SK-N-SH treated with all-trans-retinoic acid at 6 μM for 48 hours (cell line): ENCODE results near the gene CNTNAP2.

Experiments
- ATAC-seq: fragments of 200-7000 bp; cut with Tn5 transposase; 3 replicates; pipeline ENCODE4 v1.9.1; 2020; ENCODE audit warnings: mild to moderate bottlenecking, moderate library complexity
- ARNTL ChIP-seq: fragments of 450-650 bp; formaldehyde crosslinking; IDR thresholded peaks from 2 replicates; pipeline ENCODE4 v1.5.0; 2020; ENCODE audit warnings: low read depth, mild to moderate bottlenecking, moderate library complexity, borderline replicate concordance
- BACH2 ChIP-seq: fragments of 250-450 bp; sonication (Bioruptor Pico); IDR thresholded peaks from 2 replicates; pipeline ENCODE4 v1.9.0; 2021; ENCODE audit warnings: mild to moderate bottlenecking, borderline replicate concordance
- CSDC2 ChIP-seq: fragments of 250-450 bp; sonication (Bioruptor Pico); IDR thresholded peaks from 2 replicates; pipeline ENCODE4 v1.5.0; 2020; ENCODE audit warnings: mild to moderate bottlenecking, moderate library complexity
- ESRRG ChIP-seq: fragments of 250-450 bp; sonication (Bioruptor Pico); IDR thresholded peaks from 2 replicates; pipeline ENCODE4 v1.6.1; 2021; ENCODE audit warnings: mild to moderate bottlenecking
- GLIS3 ChIP-seq: fragments of 250-450 bp; sonication (Bioruptor Pico); IDR thresholded peaks from 2 replicates; pipeline ENCODE4 v1.5.0; 2020; ENCODE audit warnings: mild to moderate bottlenecking, moderate library complexity
- ISL1 ChIP-seq: fragments of 250-450 bp; sonication (Bioruptor Pico); IDR thresholded peaks from 2 replicates; pipeline ENCODE4 v2.1.2; 2022; ENCODE audit warnings: mild to moderate bottlenecking, moderate library complexity
- OSR1 ChIP-seq: fragments of 250-450 bp; sonication (Bioruptor Pico); IDR thresholded peaks from 2 replicates; pipeline ENCODE4 v1.8.0; 2022; ENCODE audit warnings: moderate library complexity, mild to moderate bottlenecking, inconsistent platforms
- PPARA ChIP-seq: fragments of 250-450 bp; sonication (Bioruptor Pico); IDR thresholded peaks from 2 replicates; pipeline ENCODE4 v1.5.0; 2020; ENCODE audit warnings: mild to moderate bottlenecking, borderline replicate concordance
- RARB ChIP-seq: fragments of 250-450 bp; sonication (Bioruptor Pico); IDR thresholded peaks from 2 replicates; pipeline ENCODE4 v1.8.0; 2021; ENCODE audit warnings: mild to moderate bottlenecking, moderate library complexity
- TCF4 ChIP-seq: fragments of 250-450 bp; sonication (Bioruptor Pico); IDR thresholded peaks from 2 replicates; pipeline ENCODE4 v1.8.0; 2021; ENCODE audit warnings: mild to moderate bottlenecking, moderate library complexity, borderline replicate concordance
- ZC3H10 ChIP-seq: fragments of 250-450 bp; sonication (Bioruptor Pico); IDR thresholded peaks from 2 replicates; pipeline ENCODE4 v1.5.1; 2021; ENCODE audit warnings: mild to moderate bottlenecking, moderate library complexity
- ZFP3 ChIP-seq: fragments of 250-450 bp; sonication (Bioruptor Pico); IDR thresholded peaks from 2 replicates; pipeline ENCODE4 v1.5.0; 2020; ENCODE audit warnings: mild to moderate bottlenecking, moderate library complexity
- ZFP30 ChIP-seq: fragments of 450-650 bp; formaldehyde crosslinking; IDR thresholded peaks from 2 replicates; pipeline ENCODE4 v1.5.0; 2022; ENCODE audit warnings: mild to moderate bottlenecking, moderate library complexity
- ZNF565 ChIP-seq: fragments of 450-650 bp; formaldehyde crosslinking; conservative IDR thresholded peaks from 2 replicates; pipeline ENCODE4 v1.5.0; 2020; ENCODE audit warnings: low read depth, mild to moderate bottlenecking, moderate library complexity
- ZNF70 ChIP-seq: fragments of 450-650 bp; formaldehyde crosslinking; IDR thresholded peaks from 2 replicates; pipeline ENCODE4 v1.5.0; 2020; ENCODE audit warnings: mild to moderate bottlenecking, moderate library complexity
- ZNF8 ChIP-seq: fragments of 450-650 bp; formaldehyde crosslinking; IDR thresholded peaks from 2 replicates; pipeline ENCODE4 v1.5.0; 2020; ENCODE audit warnings: mild to moderate bottlenecking, moderate library complexity
- TF ChIP-seq, protein P1 (sequence below): fragments of 250-450 bp; sonication (Bioruptor Pico); IDR thresholded peaks from 2 replicates; pipeline ENCODE4 v1.5.0; 2020; ENCODE audit warnings: mild to moderate bottlenecking, moderate library complexity
- TF ChIP-seq, protein P2 (sequence below): fragments of 250-450 bp; sonication (Bioruptor Pico); IDR thresholded peaks from 2 replicates; pipeline ENCODE4 v1.8.0; 2021; ENCODE audit warnings: low read depth, mild to moderate bottlenecking, moderate library complexity, borderline replicate concordance
- TF ChIP-seq, protein P3 (sequence below): fragments of 250-450 bp; sonication (Bioruptor Pico); IDR thresholded peaks from 2 replicates; pipeline ENCODE4 v1.5.1; 2021; ENCODE audit warnings: mild to moderate bottlenecking, moderate library complexity
- TF ChIP-seq, protein P4 (sequence below): fragments of 250-450 bp; sonication (Bioruptor Pico); IDR thresholded peaks from 2 replicates; pipeline ENCODE4 v1.5.1; 2020; ENCODE audit warnings: low read depth, mild to moderate bottlenecking, moderate library complexity

Gene CNTNAP2

DNA sequence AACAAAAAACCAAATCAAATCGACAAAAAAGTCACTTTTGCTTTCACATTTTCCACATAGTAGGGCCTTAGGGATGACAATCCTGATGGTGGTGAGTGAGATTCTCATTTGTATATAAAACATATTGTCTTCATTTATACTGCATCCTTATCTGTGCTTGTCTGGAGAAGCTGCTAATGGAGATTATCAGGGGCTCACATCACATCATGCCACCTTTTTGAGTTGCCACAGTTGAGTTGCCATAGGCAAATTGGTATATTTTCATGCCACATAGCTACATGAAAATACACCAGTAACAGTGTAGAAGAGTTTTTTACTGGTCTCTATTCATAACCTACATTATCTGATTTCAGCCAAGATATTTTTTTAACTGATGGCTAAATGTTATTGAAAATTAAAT, 85.3 kb downstream of the CNTNAP2 start:
- no peak for ATAC-seq
- TF ChIP-seq TCF4 (CRISPR knock-in tag): no peak
- TF ChIP-seq ISL1 (CRISPR knock-in tag): no peak
- TF ChIP-seq ZNF8 (CRISPR knock-in tag): 0 out of 2 replicates have a peak, but pooled peaks have one; percentile 31

DNA sequence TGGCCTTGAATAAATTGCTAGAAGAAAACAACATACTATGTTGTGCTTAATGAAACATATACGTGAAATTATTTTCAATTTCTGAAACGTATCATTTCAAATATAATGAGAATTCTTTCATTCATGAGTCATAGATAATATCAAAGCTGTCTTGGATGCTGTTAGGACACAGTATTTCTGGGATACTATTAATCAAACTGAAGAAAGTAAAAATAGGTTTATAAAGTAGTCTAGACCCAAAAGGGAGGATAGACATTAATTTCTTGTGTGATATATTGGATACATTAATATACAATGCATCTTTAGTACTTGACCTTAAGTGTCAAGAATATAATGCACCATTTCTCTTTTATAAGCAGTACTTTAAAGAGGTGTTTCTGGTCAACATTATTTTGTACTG, 89.7 kb downstream of the CNTNAP2 start:
- no peak for TF ChIP-seq OSR1 (CRISPR knock-in tag)
- TF ChIP-seq ZNF70 (CRISPR knock-in tag): no peak
- TF ChIP-seq ZFP3 (CRISPR knock-in tag): no peak
- no peak for TF ChIP-seq ISL1 (CRISPR knock-in tag)
- no peak for TF ChIP-seq RARB (CRISPR knock-in tag)
- TF ChIP-seq ZC3H10 (CRISPR knock-in tag): no peak
- no peak for TF ChIP-seq CSDC2 (CRISPR knock-in tag)
- no peak for TF ChIP-seq ZNF565 (CRISPR knock-in tag)
- no peak for TF ChIP-seq ESRRG (CRISPR knock-in tag)
- TF ChIP-seq ZNF8 (CRISPR knock-in tag): no peak
- TF ChIP-seq ZFP30 (CRISPR knock-in tag): no peak
- TF ChIP-seq GLIS3 (CRISPR knock-in tag): no peak
- no peak for TF ChIP-seq ARNTL (CRISPR knock-in tag)
- TF ChIP-seq PPARA (CRISPR knock-in tag): no peak
- ATAC-seq: no peak

DNA sequence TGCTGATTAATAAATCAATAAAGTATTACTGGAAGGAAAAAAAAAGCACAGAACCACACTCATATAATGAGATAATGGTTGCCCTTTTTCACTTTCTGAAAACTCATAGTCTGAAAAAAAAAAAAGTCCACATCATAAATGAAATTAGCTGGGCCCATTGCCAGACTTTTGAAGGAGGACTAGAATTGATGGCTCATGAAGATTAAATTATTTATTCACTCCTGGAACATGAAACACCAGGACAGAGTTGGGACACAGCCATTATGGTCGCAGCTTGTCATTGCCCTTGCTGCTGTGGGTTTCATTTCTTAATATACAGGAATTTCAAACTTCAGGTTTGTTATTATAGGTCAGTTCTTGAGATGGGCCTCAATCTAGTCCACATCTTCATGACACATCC, 91.9 kb downstream of the CNTNAP2 start:
- TF ChIP-seq ESRRG (CRISPR knock-in tag) (no peak), ISL1 (CRISPR knock-in tag) (peak; percentile 48)
- TF ChIP-seq, protein P1, sequence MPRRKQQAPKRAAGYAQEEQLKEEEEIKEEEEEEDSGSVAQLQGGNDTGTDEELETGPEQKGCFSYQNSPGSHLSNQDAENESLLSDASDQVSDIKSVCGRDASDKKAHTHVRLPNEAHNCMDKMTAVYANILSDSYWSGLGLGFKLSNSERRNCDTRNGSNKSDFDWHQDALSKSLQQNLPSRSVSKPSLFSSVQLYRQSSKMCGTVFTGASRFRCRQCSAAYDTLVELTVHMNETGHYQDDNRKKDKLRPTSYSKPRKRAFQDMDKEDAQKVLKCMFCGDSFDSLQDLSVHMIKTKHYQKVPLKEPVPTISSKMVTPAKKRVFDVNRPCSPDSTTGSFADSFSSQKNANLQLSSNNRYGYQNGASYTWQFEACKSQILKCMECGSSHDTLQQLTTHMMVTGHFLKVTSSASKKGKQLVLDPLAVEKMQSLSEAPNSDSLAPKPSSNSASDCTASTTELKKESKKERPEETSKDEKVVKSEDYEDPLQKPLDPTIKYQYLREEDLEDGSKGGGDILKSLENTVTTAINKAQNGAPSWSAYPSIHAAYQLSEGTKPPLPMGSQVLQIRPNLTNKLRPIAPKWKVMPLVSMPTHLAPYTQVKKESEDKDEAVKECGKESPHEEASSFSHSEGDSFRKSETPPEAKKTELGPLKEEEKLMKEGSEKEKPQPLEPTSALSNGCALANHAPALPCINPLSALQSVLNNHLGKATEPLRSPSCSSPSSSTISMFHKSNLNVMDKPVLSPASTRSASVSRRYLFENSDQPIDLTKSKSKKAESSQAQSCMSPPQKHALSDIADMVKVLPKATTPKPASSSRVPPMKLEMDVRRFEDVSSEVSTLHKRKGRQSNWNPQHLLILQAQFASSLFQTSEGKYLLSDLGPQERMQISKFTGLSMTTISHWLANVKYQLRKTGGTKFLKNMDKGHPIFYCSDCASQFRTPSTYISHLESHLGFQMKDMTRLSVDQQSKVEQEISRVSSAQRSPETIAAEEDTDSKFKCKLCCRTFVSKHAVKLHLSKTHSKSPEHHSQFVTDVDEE (CRISPR knock-in tag): peak; percentile 50; the same call in 1 of the 2 replicates
- no peak for ATAC-seq

DNA sequence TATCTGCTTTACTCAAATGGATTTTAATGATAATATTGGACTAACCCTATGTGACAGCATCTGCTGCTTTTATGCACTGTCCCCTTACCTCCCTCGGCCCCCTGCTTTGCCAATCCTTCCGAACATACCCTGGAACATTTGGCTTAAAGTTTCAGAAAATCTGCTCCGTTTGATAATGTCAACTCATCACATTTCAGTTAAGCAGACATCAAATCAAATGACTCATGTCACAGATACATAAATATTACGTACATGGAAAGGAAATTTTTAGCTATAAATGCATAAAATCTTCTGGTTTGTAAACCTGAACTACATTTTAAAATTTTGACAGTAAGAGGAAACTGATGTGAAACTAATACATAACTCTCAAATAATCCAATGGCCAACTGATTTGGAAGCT, 98.2 kb downstream of the CNTNAP2 start:
- no peak for ATAC-seq

DNA sequence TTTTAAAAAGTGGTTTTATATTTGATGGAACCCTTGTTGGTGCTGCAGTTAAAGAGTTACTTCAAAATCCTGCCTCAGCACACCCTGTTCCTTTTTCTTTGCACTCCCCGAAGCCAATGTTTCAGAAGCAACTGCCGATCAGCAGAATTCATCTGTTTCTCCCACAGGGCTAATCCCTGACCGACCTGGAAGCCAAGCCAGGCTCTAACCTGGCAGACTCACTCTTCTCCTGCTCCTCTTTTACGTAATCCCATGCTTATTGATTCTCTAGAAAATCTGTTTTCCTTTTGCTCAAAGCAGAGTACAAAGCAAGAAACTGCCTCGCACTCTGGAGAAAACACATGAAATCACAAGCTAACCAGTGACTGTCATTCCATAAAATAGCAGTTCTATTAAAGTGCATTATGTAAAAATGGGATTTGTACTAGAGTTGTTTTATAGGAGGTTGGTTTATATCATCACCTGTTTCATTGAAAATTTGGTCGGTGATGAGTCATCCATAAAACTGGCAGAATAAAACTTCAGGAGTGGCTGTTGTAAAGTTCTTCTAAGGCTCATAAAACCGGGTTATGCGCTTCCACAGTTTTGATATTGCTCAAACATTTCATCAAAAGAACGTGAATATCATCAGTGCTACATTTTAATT, 99.9 kb downstream of the CNTNAP2 start:
- ATAC-seq: no peak
- TF ChIP-seq ZNF8 (CRISPR knock-in tag) (no peak), RARB (CRISPR knock-in tag) (no peak), BACH2 (CRISPR knock-in tag) (no peak), ZFP30 (CRISPR knock-in tag) (no peak), ZC3H10 (CRISPR knock-in tag) (no peak)
- TF ChIP-seq, protein P1 (CRISPR knock-in tag): no peak
- TF ChIP-seq, protein P2, sequence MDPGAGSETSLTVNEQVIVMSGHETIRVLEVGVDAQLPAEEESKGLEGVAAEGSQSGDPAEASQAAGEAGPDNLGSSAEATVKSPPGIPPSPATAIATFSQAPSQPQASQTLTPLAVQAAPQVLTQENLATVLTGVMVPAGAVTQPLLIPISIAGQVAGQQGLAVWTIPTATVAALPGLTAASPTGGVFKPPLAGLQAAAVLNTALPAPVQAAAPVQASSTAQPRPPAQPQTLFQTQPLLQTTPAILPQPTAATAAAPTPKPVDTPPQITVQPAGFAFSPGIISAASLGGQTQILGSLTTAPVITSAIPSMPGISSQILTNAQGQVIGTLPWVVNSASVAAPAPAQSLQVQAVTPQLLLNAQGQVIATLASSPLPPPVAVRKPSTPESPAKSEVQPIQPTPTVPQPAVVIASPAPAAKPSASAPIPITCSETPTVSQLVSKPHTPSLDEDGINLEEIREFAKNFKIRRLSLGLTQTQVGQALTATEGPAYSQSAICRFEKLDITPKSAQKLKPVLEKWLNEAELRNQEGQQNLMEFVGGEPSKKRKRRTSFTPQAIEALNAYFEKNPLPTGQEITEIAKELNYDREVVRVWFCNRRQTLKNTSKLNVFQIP (CRISPR knock-in tag): no peak
- TF ChIP-seq, protein P3, sequence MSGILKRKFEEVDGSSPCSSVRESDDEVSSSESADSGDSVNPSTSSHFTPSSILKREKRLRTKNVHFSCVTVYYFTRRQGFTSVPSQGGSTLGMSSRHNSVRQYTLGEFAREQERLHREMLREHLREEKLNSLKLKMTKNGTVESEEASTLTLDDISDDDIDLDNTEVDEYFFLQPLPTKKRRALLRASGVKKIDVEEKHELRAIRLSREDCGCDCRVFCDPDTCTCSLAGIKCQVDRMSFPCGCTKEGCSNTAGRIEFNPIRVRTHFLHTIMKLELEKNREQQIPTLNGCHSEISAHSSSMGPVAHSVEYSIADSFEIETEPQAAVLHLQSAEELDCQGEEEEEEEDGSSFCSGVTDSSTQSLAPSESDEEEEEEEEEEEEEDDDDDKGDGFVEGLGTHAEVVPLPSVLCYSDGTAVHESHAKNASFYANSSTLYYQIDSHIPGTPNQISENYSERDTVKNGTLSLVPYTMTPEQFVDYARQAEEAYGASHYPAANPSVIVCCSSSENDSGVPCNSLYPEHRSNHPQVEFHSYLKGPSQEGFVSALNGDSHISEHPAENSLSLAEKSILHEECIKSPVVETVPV: no peak
- TF ChIP-seq, protein P4, sequence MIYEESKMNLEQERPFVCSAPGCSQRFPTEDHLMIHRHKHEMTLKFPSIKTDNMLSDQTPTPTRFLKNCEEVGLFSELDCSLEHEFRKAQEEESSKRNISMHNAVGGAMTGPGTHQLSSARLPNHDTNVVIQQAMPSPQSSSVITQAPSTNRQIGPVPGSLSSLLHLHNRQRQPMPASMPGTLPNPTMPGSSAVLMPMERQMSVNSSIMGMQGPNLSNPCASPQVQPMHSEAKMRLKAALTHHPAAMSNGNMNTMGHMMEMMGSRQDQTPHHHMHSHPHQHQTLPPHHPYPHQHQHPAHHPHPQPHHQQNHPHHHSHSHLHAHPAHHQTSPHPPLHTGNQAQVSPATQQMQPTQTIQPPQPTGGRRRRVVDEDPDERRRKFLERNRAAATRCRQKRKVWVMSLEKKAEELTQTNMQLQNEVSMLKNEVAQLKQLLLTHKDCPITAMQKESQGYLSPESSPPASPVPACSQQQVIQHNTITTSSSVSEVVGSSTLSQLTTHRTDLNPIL (CRISPR knock-in tag): no peak

More for the DNA sequence above, 98.2 kb downstream of the CNTNAP2 start:
- TF ChIP-seq RARB (CRISPR knock-in tag): no peak
